ENCODE results near the gene TOMT.
"Not testable (repeated sequence)": the region's sequence is repeated elsewhere in the genome, so short reads cannot be mapped to it uniquely, and the experiment has no call there.

The TOMT gene

GRCh38 chr11:72123117-72123653 lies 17.5 kb downstream of the TOMT start:
- no peak for DNase-seq (ENCODE audit: low read depth in 3 of 3, low spot score in 1 of 3)

- DNase-seq (ENCODE audit: low read depth in 3 of 3, low spot score in 1 of 3) = no peak
Observed at GRCh38 chr11:72124046-72124445, 18.3 kb downstream of the TOMT start.

- no peak for DNase-seq (ENCODE audit: low read depth in 3 of 3, low spot score in 1 of 3)
Observed at GRCh38 chr11:72125956-72126355, 20.2 kb downstream of the TOMT start.

- DNase-seq (ENCODE audit: low read depth in 3 of 3, low spot score in 1 of 3) = no peak
Observed at GRCh38 chr11:72127923-72128322, 22.2 kb downstream of the TOMT start.

GRCh38 chr11:72129381-72129780 lies 23.7 kb downstream of the TOMT start:
- no peak for DNase-seq (ENCODE audit: low read depth in 3 of 3, low spot score in 1 of 3)

GRCh38 chr11:72132646-72133045 lies 26.9 kb downstream of the TOMT start:
- no peak for DNase-seq (ENCODE audit: low read depth in 3 of 3, low spot score in 1 of 3)

GRCh38 chr11:72135473-72135872 lies 29.7 kb downstream of the TOMT start, which contains the start of gene FOLR3:
Gene FOLR3 (plus strand): TSS chr11:72135725. CDS start chr11:72135953, 228 bp downstream.
- DNase-seq (ENCODE audit: low read depth in 3 of 3, low spot score in 1 of 3) = not testable (repeated sequence)

- no peak for DNase-seq (ENCODE audit: low read depth in 3 of 3, low spot score in 1 of 3)
Observed at GRCh38 chr11:72135891-72136683, 30.4 kb downstream of the TOMT start.

GRCh38 chr11:72136684-72137262 lies 31.0 kb downstream of the TOMT start:
- DNase-seq (ENCODE audit: low read depth in 3 of 3, low spot score in 1 of 3) = no peak

- DNase-seq (ENCODE audit: low read depth in 3 of 3, low spot score in 1 of 3) = no peak
Observed at GRCh38 chr11:72138821-72139390, 33.2 kb downstream of the TOMT start.

GRCh38 chr11:72139500-72139899 lies 33.8 kb downstream of the TOMT start:
- DNase-seq (ENCODE audit: low read depth in 3 of 3, low spot score in 1 of 3) = no peak

- DNase-seq (ENCODE audit: low read depth in 3 of 3, low spot score in 1 of 3) = no peak
Observed at GRCh38 chr11:72140661-72141060, 34.9 kb downstream of the TOMT start.

- no peak for DNase-seq (ENCODE audit: low read depth in 3 of 3, low spot score in 1 of 3)
Observed at GRCh38 chr11:72141066-72141465, 35.3 kb downstream of the TOMT start.

- not testable (repeated sequence) for DNase-seq (ENCODE audit: low read depth in 3 of 3, low spot score in 1 of 3)
Observed at GRCh38 chr11:72142086-72142485, 36.4 kb downstream of the TOMT start.

- not testable (repeated sequence) for DNase-seq (ENCODE audit: low read depth in 3 of 3, low spot score in 1 of 3)
Observed at GRCh38 chr11:72142543-72142942, 36.8 kb downstream of the TOMT start.

GRCh38 chr11:72144807-72145565 lies 39.3 kb downstream of the TOMT start:
- DNase-seq (ENCODE audit: low read depth in 3 of 3, low spot score in 1 of 3) = no peak

GRCh38 chr11:72146625-72147024 lies 40.9 kb downstream of the TOMT start:
- no peak for DNase-seq (ENCODE audit: low read depth in 3 of 3, low spot score in 1 of 3)

GRCh38 chr11:72150882-72151281 lies 45.2 kb downstream of the TOMT start:
- no peak for DNase-seq (ENCODE audit: low read depth in 3 of 3, low spot score in 1 of 3)

GRCh38 chr11:72153874-72154273 lies 48.1 kb downstream of the TOMT start:
- DNase-seq (ENCODE audit: low read depth in 3 of 3, low spot score in 1 of 3) = not testable (repeated sequence)

GRCh38 chr11:72154816-72155215 lies 49.1 kb downstream of the TOMT start:
- no peak for DNase-seq (ENCODE audit: low read depth in 3 of 3, low spot score in 1 of 3)

- DNase-seq (ENCODE audit: low read depth in 3 of 3, low spot score in 1 of 3) = no peak
Observed at GRCh38 chr11:72155751-72156150, 50.0 kb downstream of the TOMT start.

Data from stimulated activated CD4-positive, alpha-beta T cell treated with anti-CD3 and anti-CD28 coated beads, TNF-alpha, amount 100 ng/mL, for 1 hour (primary cell).